Skeletal muscle satellite cell (primary cell): Measurements from ENCODE around the gene FGD5.

Source experiments
- H3K27me3 ChIP-seq: 2 replicates; pipeline ENCODE4 v1.7.0; 2013; ENCODE audit warnings: low read length; ENCODE audit not compliant: control insufficient read depth, insufficient read depth
- H3K36me3 ChIP-seq: 2 replicates; pipeline ENCODE4 v1.7.0; 2013; ENCODE audit warnings: mild to moderate bottlenecking, control low read depth, low read length; ENCODE audit not compliant: insufficient read depth
- H3K4me1 ChIP-seq: 2 replicates; pipeline ENCODE4 v1.7.0; 2013; ENCODE audit warnings: low read length; ENCODE audit not compliant: control insufficient read depth, insufficient read depth
- H3K4me2 ChIP-seq: 2 replicates; pipeline ENCODE4 v1.7.0; 2013; ENCODE audit warnings: mild to moderate bottlenecking, low read length
- H3K4me3 ChIP-seq: 2 replicates; pipeline ENCODE4 v1.7.0; 2013; ENCODE audit warnings: low read length
- H3K9ac ChIP-seq: 2 replicates; pipeline ENCODE4 v1.7.0; 2013; ENCODE audit warnings: mild to moderate bottlenecking, low read depth, low read length, moderate library complexity
- H3K9me3 ChIP-seq: replicated peaks from 2 replicates; pipeline ENCODE4 v1.7.0; 2013; ENCODE audit warnings: mild to moderate bottlenecking, control low read depth, low read length

FGD5 gene

GRCh38 chr3:14848906-14849305 is 30.1 kb downstream of the FGD5 start:
- Histone ChIP-seq H3K9ac (no peak overlapping the region), H3K9me3 (no peaks in the 10 kb centered on the region), H3K36me3 (no peaks in the 10 kb centered on the region), H3K27me3 (peaks cover 56% of the 10 kb centered on the region), H3K4me3 (no peak overlapping the region), H3K4me1 (no peaks in the 10 kb centered on the region), H3K4me2 (no peak overlapping the region)

- H3K4me2 ChIP-seq, result no peak overlapping the region
- H3K9me3 ChIP-seq, result no peaks in the 10 kb centered on the region
- H3K27me3 ChIP-seq, result peaks cover 51% of the 10 kb centered on the region
- H3K9ac ChIP-seq, result no peak overlapping the region
- H3K4me1 ChIP-seq, result no peaks in the 10 kb centered on the region
- H3K36me3 ChIP-seq, result no peaks in the 10 kb centered on the region
- no peak overlapping the region for H3K4me3 ChIP-seq
Observed at GRCh38 chr3:14849638-14850230, 31.0 kb downstream of the FGD5 start.

GRCh38 chr3:14852058-14852594 is 33.4 kb downstream of the FGD5 start:
- H3K36me3 ChIP-seq, result no peaks in the 10 kb centered on the region
- H3K27me3 ChIP-seq, result peaks cover 33% of the 10 kb centered on the region
- no peaks in the 10 kb centered on the region for H3K9me3 ChIP-seq
- no peak overlapping the region for H3K4me3 ChIP-seq
- no peak overlapping the region for H3K4me2 ChIP-seq
- H3K4me1 ChIP-seq, result no peaks in the 10 kb centered on the region
- no peak overlapping the region for H3K9ac ChIP-seq

GRCh38 chr3:14852717-14853116 is 34.0 kb downstream of the FGD5 start:
- H3K36me3 ChIP-seq, result no peaks in the 10 kb centered on the region
- no peaks in the 10 kb centered on the region for H3K9me3 ChIP-seq
- no peak overlapping the region for H3K9ac ChIP-seq
- no peak overlapping the region for H3K4me2 ChIP-seq
- H3K27me3 ChIP-seq, result peaks cover 27% of the 10 kb centered on the region
- H3K4me1 ChIP-seq, result no peaks in the 10 kb centered on the region
- H3K4me3 ChIP-seq, result no peak overlapping the region

GRCh38 chr3:14853271-14853951 is 34.6 kb downstream of the FGD5 start:
- H3K27me3 ChIP-seq, result peaks cover 21% of the 10 kb centered on the region
- H3K9me3 ChIP-seq, result no peaks in the 10 kb centered on the region
- no peak overlapping the region for H3K9ac ChIP-seq
- no peaks in the 10 kb centered on the region for H3K36me3 ChIP-seq
- no peaks in the 10 kb centered on the region for H3K4me1 ChIP-seq
- no peak overlapping the region for H3K4me2 ChIP-seq
- no peak overlapping the region for H3K4me3 ChIP-seq

- no peak overlapping the region for H3K4me2 ChIP-seq
- no peaks in the 10 kb centered on the region for H3K4me1 ChIP-seq
- H3K36me3 ChIP-seq, result no peaks in the 10 kb centered on the region
- peaks cover 16% of the 10 kb centered on the region for H3K27me3 ChIP-seq
- H3K9ac ChIP-seq, result no peak overlapping the region
- no peaks in the 10 kb centered on the region for H3K9me3 ChIP-seq
- no peak overlapping the region for H3K4me3 ChIP-seq
Observed at GRCh38 chr3:14857506-14857905, 38.7 kb downstream of the FGD5 start.

GRCh38 chr3:14858105-14858504 is 39.3 kb downstream of the FGD5 start:
- no peak overlapping the region for H3K4me2 ChIP-seq
- H3K4me1 ChIP-seq, result no peaks in the 10 kb centered on the region
- H3K4me3 ChIP-seq, result no peak overlapping the region
- no peak overlapping the region for H3K9ac ChIP-seq
- peaks cover 10% of the 10 kb centered on the region for H3K27me3 ChIP-seq
- H3K9me3 ChIP-seq, result no peaks in the 10 kb centered on the region
- no peaks in the 10 kb centered on the region for H3K36me3 ChIP-seq

GRCh38 chr3:14859880-14860279 is 41.1 kb downstream of the FGD5 start:
- no peak overlapping the region for H3K4me2 ChIP-seq
- no peak overlapping the region for H3K4me3 ChIP-seq
- H3K4me1 ChIP-seq, result no peaks in the 10 kb centered on the region
- no peaks in the 10 kb centered on the region for H3K36me3 ChIP-seq
- H3K27me3 ChIP-seq, result peaks cover 7% of the 10 kb centered on the region
- H3K9ac ChIP-seq, result no peak overlapping the region
- H3K9me3 ChIP-seq, result no peaks in the 10 kb centered on the region

GRCh38 chr3:14861031-14861430 is 42.3 kb downstream of the FGD5 start:
- H3K9ac ChIP-seq, result no peak overlapping the region
- peaks cover 7% of the 10 kb centered on the region for H3K27me3 ChIP-seq

GRCh38 chr3:14861446-14862302 is 42.9 kb downstream of the FGD5 start:
- H3K4me3 ChIP-seq, result no peak overlapping the region
- H3K36me3 ChIP-seq, result no peaks in the 10 kb centered on the region
- peaks cover 7% of the 10 kb centered on the region for H3K27me3 ChIP-seq
- no peak overlapping the region for H3K9ac ChIP-seq
- H3K4me1 ChIP-seq, result no peaks in the 10 kb centered on the region
- H3K4me2 ChIP-seq, result no peak overlapping the region
- no peaks in the 10 kb centered on the region for H3K9me3 ChIP-seq

More at GRCh38 chr3:14861031-14861430, 42.3 kb downstream of the FGD5 start:
- H3K36me3 ChIP-seq, result no peaks in the 10 kb centered on the region
- H3K4me2 ChIP-seq, result no peak overlapping the region
- H3K4me1 ChIP-seq, result no peaks in the 10 kb centered on the region
- no peaks in the 10 kb centered on the region for H3K9me3 ChIP-seq
- no peak overlapping the region for H3K4me3 ChIP-seq

- H3K9ac ChIP-seq, result no peak overlapping the region
- H3K4me3 ChIP-seq, result no peak overlapping the region
- H3K36me3 ChIP-seq, result no peaks in the 10 kb centered on the region
- no peaks in the 10 kb centered on the region for H3K9me3 ChIP-seq
- no peaks in the 10 kb centered on the region for H3K4me1 ChIP-seq
- H3K4me2 ChIP-seq, result no peak overlapping the region
- peaks cover 7% of the 10 kb centered on the region for H3K27me3 ChIP-seq
Observed at GRCh38 chr3:14862303-14862660, 43.5 kb downstream of the FGD5 start.
